COLO829 (cell line): ENCODE results near the gene FMOD.

Source experiments
- DNase-seq: peaks from one replicate; pipeline ENCODE4 v3.0.0; 2012; ENCODE audit warnings: low spot score

The FMOD gene

DNA sequence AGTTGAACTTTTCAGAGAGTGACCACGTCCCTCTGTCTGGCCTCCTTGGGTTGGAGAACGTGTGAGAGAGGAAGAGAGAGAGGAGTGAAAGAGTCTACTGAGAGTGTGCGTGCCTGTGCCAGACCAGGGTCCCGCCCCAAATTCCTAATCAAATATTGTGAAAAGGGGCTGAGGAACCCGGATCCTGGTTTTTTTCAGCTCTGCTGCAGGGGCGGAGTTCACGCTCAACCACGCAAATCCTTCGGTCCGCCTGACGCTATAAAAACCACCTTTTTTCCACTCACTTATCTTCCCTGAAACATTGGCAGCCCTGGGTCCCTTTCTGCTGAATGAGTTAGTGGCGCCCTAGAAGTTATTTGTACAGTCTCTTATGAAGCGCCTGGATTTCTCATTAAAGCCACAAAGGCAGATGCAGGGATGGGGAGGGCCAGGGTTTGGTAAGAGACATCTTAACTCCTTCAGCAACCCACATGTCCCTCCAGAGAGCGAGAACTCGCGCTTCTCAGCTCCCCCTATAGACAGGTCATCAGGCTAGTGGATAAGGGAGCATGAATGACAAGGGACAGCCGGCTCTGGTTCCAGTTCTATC is at the start of gene FMOD:
Gene FMOD (minus strand): TSS at position 86 of the 589 bp plus-strand sequence. CDS start 2,852 bp downstream, outside the sequence.
- no peak for DNase-seq

DNA sequence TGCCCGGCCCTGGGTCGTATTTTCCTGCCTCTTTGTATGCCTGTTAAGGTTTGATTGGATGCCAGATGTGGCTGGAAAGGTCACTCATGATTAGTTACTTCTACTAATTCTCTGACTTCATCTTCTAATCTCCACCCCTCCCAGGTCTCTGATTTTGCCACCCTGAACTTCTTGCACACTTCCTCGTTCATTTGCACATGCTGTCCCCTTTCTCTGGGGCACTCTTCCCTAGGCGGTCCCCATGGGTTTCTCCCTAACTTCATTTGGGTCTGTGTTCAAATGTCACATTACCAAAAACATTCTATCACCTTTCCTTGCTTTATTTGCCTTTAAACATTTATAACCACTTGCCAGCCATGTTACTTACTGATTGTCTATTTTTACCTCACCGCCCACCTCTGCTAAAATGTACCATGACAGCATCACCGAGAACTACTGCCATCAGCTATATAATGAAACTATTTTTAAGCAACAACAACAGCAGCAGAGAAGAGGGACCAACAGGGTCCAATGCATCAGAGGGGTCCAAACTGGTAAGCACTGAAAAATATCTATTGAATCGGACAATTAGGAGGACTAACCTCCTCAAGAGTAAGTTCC is 45.8 kb upstream of the FMOD start:
- DNase-seq = no peak

DNA sequence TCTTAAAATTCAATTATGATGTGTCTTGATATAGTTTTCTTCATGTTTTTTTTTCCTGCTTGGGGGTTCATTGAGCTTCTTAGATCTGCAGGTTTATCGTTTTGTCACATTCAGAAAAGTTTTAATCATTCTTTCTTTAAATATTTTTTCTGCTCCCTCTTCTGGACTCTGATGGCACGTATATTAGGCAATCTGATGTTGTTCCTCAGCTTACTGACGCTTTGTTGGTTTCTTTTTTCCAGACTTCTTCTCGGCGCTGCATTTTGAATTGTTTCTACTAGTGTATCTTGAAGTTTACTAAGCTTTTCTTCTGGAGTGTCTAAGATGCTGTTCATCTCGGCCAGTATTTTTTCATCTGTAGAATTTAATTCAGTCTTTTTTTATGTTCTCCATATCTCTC is 44.8 kb upstream of the FMOD start:
- DNase-seq = no peak

DNA sequence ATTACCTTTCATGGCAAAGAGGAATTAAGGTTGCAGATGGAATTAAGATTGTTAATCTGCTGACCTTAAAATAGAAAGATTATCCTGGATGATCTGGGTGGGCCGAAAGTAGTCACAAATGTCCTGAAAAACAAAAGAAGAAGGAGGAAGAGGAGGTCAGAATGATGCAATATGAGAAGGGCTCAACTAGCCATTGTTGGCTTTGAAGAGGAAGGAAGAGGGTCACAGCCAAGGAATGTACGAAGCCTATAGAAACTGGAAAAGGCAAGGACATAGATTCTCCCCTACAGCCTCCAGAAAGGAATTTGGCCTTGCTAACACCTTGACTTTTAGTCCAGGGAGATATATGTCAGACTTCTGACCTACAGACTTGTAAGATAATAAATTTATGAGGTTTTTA is 39.4 kb upstream of the FMOD start:
- no peak for DNase-seq

DNA sequence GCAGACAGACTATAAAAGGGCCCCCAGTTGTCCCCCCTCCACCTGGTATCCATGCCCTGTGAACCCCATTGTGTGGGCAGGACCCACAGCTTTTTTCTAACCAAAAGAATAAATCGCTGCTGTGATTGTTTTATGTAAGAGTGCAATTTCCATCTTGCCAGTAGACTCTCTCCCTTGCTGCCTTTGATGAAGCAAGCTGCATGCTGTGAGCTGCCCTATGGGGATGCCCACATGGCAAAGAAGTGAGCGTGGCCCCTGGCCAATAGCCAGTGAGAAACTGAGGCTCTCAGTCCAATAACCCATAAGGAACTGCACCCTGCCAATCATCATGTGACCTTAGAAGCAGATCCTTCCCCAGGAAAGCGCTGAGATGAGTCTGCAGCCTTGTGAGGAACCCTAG is 37.8 kb upstream of the FMOD start:
- no peak for DNase-seq

DNA sequence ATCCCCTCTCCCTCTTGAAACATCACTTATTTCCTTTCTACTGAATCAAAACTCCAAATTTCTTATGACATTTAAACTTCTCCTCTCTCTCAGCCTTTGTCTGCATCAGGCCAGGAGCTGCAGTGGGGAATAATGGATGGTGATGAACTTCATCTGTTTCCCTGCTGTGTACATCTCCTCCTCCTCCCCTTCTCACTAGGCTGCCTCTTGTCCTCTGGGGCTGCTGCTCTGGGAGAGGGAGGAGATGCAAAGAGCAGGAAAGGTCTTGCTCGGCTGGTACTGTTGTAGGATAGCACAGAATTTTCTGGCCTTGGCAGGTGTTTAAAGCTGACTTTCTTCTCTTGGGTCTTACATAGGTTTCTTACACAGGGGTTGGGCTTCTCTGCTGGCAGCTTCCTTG is 31.1 kb upstream of the FMOD start:
- DNase-seq = no peak

DNA sequence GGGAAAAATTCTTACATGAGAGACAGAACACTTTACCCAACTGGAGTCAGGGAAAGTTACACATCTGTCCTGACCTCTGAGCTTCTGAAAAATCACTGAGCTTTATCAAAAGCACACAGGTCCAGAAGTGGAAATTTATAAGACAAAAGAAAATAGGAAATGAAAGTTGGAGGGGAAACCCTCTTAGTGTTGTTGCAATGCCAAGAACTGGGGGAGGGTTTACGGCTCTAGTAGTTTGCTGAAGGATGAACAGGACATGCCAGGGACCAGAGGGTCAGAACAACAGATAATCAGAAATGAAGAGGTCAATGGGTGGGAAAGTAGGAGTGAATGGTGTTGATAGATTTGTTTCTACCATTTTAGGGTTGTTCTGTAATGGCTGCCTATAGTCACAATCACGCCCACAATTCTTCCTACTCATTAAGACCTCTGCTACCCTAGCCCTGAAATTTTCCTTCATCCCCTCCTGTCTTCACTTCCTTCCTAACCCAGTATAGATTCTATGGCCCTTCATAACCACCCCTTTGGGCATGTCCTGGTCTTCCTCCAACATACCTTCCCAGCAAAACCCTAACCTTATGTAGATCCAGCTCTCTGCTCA is 30.3 kb upstream of the FMOD start:
- no peak for DNase-seq

DNA sequence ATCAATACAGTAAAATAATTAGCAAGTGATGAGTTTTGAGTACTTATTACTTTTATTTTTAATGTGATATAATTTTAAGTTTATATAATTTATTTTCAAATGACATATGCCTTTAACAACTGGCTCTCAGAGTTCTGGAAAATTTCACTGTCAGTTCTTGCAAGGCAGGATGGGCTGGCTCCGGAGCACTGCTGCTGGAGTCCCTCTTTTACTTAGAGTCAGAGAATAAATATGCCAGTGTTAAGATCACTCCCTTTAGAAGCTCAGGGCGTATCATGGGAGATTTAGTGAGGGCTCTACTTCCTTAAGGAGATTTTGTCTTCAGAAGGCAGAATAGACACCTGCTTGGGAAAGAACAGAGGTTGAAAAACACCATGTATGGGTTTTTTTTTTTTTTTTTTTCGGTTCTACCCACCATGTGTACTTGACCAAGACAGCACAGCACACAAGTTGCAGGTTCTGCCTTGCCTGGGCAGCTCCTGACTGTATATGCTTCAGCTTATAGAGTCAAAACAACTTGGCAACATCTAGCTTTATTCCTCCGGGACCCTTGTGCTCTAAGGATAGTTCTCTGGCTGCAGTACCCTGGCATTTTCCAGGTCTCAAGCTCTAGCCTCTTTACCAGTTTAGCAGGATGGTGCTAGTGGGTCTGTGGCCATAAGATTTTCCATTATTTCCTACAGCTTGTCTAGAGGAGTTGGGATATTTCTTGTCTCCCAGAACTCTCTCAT is 29.7 kb upstream of the FMOD start:
- DNase-seq = no peak

DNA sequence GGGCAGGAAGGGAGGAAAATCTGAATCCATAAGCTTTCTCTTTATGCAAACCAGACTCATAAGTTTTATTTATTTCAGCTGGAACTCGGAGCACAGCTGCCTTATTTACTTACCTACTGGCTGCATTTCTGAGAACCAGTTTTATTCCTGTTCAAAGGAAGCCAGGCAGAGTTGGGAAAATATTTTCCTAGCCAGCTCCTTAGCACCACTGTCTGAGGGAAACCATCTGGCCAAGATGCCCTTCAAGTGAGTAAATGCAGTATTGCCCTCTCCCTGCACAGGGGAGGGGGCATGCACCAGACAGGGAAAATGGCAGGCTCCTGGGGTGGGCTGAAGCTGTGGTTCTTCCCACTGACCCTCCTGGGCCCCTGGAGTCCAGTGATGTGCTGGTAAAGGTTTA is 28.9 kb upstream of the FMOD start:
- DNase-seq = no peak

DNA sequence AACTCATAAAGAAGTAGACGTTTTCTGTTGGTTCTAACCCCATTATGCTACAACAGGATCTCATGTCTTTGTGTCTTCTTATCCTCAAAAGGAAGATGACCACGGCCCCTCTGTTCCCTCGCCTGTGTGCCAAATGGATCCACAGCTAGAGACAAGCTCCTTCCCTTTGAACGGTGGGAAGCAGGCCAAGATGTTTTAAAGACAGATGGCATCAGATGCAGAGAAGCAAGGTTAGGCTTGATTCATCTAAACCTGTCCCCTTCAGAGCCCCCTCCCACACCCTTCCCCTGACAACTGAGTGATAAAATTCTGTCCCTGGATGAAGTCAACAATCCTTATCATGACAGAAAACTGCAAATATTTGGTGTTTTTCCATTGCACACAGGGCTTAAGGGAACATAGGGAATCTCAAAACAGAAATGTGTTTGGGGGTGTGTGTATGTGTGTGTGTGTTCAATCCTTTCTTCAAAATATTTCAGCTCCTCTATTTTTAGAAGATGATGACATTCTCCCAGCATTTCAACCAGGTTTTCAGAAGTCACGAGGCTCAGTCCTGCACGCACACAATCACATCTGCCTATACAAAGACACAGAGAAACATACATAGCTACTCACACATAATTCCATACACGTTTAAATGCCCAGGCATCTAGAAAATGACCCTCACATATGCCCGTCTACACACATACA is 27.8 kb upstream of the FMOD start:
- DNase-seq = no peak

DNA sequence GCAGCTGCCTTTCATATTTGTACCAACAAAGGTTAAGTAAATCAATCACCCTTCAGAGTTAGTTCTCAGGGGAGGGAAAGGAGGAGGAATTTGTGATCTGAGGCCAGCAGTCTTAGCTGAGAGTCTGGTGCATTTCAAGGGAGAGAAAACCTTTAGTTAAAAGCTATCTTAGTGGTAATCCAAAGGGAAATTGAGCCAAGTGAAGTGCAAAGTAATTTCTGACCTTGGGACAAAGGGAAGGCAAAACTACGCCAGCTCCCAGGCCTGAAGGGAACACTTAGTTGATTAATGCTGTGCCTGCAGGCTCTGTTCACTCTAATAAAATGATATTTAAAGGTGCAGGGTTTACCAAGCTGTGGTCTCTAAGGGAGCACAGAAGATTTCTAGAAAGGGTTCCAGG is 23.1 kb upstream of the FMOD start:
- DNase-seq = no peak

DNA sequence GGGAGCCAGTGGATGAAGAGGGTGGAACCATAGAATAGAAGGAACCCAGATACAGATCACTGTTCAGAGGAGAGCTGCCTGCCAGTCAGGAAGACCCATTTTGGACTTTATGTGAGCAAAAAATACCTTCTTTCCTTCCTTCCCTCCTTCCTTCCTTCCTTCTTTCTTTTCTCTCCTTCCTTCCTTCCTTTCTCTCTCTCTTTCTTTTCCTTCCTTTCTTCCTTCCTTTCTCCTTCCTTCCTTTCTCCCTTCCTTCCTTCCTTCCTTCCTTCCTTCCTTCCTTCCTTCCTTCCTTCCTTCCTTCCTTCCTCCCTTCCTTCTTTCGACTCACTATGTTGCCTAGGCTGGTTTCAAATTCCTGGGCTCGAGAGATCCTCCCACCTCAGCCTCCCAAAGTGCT is 22.1 kb upstream of the FMOD start:
- DNase-seq = no peak

DNA sequence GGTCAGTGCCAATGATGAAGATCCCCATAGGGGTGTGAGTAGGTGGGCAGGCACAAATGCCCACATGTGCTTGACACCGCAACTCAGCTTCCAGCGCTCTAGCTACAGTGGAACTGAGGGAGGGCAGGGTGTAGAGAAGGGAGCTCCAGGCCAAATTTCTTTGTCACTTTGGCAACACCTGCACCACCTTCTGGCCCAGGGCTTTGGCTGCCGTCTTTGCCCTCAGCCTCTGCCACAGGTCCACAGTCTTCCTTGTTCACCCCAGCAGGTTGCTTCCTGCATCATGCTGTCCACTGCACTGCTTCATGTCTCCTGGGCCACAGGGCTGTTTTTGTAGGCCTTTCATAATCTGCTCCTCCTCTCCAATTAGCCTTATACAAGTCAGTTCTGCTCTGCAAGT is 20.4 kb upstream of the FMOD start:
- DNase-seq = no peak

DNA sequence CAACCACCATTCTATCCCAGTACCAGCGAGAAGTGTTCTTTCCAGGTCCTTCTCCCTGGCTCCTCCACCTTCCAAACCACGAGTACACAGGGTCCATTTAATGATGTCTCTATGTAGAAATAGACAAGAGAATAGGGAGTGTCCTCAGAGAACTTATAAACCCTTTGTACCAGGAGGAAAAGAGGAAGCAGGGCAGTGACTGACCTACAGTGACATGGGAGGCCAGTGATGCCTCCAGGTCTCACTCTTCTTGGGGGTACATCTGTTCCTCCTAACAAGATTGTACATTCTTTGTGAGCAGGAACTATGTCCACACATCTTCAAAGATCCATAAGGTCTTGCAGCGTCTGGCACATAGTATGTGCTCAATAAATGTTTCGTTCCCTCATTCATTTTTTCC is 18.7 kb upstream of the FMOD start:
- no peak for DNase-seq

DNA sequence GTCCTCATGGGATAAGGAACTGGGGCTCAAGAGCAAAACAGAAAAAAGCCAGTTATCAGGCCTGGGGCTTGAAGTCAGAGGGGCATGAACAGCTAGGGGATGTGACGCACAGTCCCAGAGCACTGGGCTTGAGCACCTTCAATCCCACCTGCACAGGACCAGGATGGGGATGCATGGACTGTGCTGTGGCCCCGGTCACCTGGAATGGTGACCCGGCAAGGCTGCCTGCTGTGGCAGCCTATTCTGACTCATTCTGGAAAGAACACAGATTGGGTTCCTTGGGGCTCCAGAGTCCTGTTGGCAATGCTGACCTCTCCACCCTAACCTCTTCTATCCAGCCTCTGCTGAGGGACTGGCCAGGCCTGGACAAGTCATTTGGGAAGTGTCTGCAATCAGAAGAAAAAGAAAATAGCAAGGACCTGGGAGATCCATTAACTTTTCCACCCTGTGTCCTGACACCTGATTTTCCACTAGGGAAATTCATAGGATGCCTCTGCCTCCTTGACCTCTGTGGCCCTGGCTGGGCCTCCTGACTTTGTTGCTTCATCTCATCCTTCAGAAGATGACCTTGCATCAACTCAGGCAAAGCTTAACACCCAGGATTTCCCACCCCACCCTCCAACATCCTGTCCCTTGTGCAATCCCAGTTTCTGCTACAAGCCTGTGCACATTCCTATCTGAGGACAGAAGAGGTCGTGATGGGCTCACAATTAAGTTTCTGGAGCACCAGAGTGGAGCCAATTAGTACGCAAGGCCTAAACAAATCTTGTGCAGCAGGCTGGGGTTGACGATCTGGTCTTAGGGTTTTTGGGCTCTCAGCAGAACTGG is 17.9 kb upstream of the FMOD start:
- DNase-seq = no peak

DNA sequence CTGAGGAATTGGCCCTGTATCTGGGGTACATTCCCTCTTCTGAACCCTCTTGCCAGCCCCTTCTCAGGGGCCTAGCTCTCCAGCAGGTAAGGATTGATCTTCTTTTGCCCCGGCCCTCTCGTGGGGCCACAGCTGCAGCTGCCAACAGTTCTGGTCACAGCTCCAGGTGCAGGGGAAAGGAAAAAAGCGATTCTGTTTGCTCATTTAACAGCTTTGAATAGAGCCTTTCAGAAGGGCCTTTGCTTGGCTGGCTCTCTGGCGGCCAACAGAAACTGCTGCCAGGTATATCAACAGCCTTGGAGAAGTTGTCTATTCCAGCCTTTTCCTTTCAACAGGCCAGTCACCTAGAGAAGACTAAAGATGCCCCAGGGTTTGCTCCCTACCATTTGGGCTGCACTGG is 16.1 kb upstream of the FMOD start:
- no peak for DNase-seq

DNA sequence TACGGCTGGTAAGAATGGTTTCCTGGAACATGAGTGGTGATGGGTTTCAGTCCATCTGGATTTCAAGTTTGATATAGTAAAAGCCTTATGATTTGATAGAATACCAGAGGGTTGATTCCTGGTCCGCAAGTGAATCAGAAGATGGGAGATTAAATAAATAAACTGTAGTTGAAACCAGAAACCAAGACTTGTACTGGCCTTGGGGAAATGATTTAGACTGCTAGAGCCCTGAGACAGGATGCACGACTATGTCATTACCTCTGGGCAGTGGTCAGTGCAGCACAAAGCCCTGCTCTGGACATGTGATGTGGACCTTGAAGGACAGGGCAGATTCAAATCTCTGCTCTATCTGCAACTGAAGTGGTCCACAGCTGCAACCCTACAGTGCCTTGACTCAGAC is 15.6 kb upstream of the FMOD start:
- no peak for DNase-seq

DNA sequence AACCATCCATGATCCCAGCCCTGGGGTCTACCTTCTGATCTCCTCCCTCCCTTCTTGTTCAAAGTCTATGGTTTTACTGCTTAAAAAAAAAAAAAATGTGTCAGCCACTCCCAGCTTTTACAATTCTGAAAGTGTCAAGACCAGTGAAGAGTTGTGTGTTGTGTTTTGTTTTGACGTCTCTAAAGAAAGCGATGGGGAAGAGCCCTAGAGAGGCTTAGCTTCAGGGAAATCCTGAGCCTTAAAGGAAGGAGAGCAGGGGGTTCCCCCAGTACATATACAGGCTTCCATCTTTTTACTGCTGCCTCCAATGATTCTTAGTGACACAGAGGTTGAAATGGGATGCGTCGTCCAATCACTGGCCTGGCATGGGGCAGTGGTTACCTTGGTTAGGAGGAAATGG is 13.9 kb upstream of the FMOD start:
- DNase-seq = no peak

DNA sequence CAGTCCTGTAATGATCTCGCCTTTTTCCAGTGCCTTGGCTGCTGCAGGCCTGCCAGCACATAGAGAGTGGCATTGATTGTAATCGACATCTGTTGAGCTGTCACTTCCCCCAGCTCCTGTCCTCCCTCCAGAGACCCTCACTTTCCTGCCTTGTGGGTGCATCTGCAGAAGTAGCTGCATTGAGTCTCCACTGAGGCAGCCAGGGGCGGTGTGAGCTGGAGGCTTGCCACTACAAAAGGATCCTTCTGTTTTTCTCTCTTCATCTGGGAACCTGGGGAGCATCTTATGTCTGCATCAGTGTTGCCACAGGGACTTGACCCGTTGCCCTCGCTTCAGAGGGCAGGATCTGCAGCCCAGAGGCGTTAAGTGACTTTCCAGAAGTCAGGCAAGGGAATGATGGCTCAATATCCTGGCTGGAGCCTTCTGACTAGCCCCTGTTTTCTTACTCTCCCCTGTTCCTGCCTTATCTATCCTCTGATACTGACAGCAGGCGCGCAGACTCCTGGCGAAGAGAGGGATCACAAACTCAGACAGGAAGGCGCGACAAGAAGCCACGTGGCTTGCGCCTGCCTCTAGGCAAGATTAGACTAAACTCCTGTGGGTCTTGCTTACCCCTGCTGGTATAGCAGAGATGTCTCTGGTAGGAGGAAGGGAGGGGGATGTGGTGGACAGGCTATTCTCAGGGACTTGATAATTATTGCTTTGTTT is 13.3 kb upstream of the FMOD start:
- no peak for DNase-seq

DNA sequence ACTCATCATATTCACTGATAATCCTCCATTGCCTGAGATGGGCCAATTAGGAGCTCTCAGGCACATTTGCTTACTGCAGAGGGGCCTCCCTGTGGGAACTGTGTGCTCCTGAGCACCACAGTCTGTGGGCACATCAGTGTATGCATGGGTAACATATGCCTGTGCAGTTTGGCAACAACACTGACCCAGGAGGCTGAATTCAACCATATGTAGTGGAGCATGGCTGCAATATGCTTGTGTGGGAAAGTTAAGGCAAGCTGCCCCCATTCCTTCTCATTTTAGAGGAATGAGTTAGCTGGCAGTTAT is 11.8 kb upstream of the FMOD start:
- DNase-seq = no peak

DNA sequence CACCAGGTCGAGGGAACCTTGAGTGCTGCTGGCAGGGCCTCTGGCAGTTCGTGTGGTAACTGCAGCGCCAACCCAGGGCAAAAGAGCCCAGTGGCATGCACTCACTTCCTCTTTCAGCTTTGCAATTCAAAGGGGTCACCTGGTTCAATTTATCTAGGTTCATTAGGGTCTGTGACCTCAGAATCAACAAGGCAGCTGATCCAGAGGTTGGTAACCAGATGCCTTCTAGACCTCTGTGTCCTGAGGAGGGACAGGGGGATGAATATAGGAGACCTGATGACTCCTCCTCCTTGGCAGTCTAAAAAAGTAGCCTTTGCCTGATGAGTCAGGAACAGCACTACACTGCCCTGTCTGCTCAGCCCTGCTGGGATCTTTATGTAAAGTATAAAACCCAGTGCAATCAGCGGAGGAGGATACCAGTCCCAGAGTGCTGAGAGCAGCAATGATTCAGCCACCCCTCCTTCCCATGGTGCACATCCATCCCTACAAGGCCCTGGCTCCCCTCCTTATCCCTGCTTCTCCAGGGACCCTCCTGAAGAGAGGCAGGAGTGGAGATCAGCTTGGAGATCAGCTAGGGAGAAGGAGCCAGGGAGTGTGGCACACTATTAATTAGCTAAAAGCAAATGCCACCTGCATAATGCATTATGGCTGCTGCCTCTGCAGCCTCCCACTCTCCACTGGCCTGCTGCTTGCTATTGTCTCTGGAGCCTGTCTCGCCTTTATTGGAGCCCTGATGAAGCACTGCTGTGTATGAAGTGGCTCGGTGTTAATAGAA is 11.2 kb upstream of the FMOD start:
- no peak for DNase-seq
